SU-DHL-6 (cell line): Measurements from ENCODE around the gene CPAMD8.

Experiments
- CTCF ChIP-seq: fragments of 200-600 bp; sonication (generic); IDR thresholded peaks from one replicate; pipeline ENCODE4 v1.5.1; 2017; ENCODE audit warnings: antibody characterized with exemption, mild to moderate bottlenecking, low read length, moderate library complexity; ENCODE audit not compliant: insufficient read depth, poor library complexity, severe bottlenecking
- EZH2phosphoT487 ChIP-seq: fragments of 200-600 bp; sonication (generic), shearing (Covaris generic); conservative IDR thresholded peaks from 2 replicates; pipeline ENCODE4 v1.6.1; 2018; ENCODE audit warnings: mild to moderate bottlenecking, antibody characterized with exemption, low read length, moderate library complexity, mixed read lengths

DNA sequence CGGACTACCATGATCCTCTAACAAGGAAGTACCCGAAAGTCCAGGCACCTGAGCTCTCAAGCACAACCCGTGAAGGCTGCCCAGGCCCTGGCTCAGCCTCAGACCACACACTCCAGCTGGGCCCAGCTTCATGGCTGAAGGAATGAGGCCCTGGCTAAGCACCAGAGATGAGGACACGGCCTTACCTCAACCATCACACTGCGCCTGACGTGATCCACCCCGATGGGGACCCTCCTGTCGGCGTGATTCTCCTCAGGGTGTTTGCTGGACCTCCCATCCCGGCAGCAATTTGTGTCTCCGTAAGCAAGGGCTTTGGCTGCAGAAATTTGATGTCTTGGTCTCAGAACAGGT, 81.3 kb downstream of the CPAMD8 start:
- TF ChIP-seq CTCF (no peak), EZH2phosphoT487 (no peak)
